Body of pancreas (tissue), 4 donors: ENCODE measurements around the gene SFTPB. TPM values are rescaled to one million over a fixed set of nuclear protein-coding genes. Genes with fewer than 3 reads are reported as not detected.

ENCODE experiments used
- ATAC-seq: fragments of 150-250 bp; one replicate; pipeline ENCODE4 v1.9.1; 2016
- DNase-seq, 4 donors: peaks; one replicate each; pipeline ENCODE4 v3.0.0-alpha.2; 2019
- H3K27ac ChIP-seq, 4 donors: fragments of 200-600 bp; sonication (generic); 1 replicate in 3 of 4; 2 replicates in 1 of 4; pipeline versions ENCODE4 v1.5.1 to v1.6.1; 2016 to 2019; ENCODE audit warnings: mild to moderate bottlenecking in 1 of 4, mixed read lengths in 1 of 4, moderate library complexity in 1 of 4
- H3K27me3 ChIP-seq, 2 donors: fragments of 200-600 bp; sonication (generic); one replicate each; pipeline ENCODE4 v1.6.0; 2016; ENCODE audit warnings: mild to moderate bottlenecking in 1 of 2
- H3K36me3 ChIP-seq, 2 donors: fragments of 200-600 bp; sonication (generic); replicated peaks in 1 of 2; 2 replicates each; pipeline ENCODE4 v1.5.1; 2016; ENCODE audit warnings: low read depth in 2 of 2; ENCODE audit not compliant: insufficient read depth in 1 of 2
- H3K4me1 ChIP-seq: fragments of 200-600 bp; sonication (generic); one replicate; pipeline ENCODE4 v1.6.0; 2016
- H3K4me3 ChIP-seq, 2 donors: fragments of 200-600 bp; sonication (generic); 1 replicate in 1 of 2; 2 replicates in 1 of 2; pipeline ENCODE4 v1.5.1; 2016 to 2019
- H3K9me3 ChIP-seq, 3 donors: fragments of 200-600 bp; sonication (generic); 1 replicate in 2 of 3; 2 replicates in 1 of 3; pipeline ENCODE4 v1.5.1; 2016
- CTCF ChIP-seq, 7 experiments: fragments of 450-650 bp in 4 of 7; fragments of 200-600 bp in 3 of 7; sonication (generic) in 3 of 7; IDR thresholded peaks; one replicate each; pipeline ENCODE4 v1.5.1; 2016 to 2019; ENCODE audit warnings: antibody characterized with exemption in 7 of 7
- POLR2A ChIP-seq, 3 donors: fragments of 450-650 bp; IDR thresholded peaks; one replicate each; pipeline ENCODE4 v1.6.1; 2016; ENCODE audit warnings: antibody characterized with exemption in 3 of 3, mild to moderate bottlenecking in 2 of 3
- WGBS, 2 donors: methylation state at CpG; one replicate each; pipeline ENCODE4 v1.1.5; 2017; 5-methylcytosine and 5-hydroxymethylcytosine counted together
- intact Hi-C: fragments of 100-400 bp; cut with DNase I; formaldehyde crosslinking; loops from one replicate; pipeline ENCODE4 v1.15.1; 2023
- total RNA-seq, 2 donors: library from RNA; depleted of rRNA; stranded (reverse); fragments of >200 nt; gene quantifications; one replicate each; pipeline ENCODE4 v1.1.0, GENCODE V29; 2016

Gene SFTPB
- total RNA-seq, 2 donors from 2014 or later = not detected

GRCh38 chr2:85646166-85646565, 21.8 kb downstream of the SFTPB start:
- WGBS, 2 donors = 86 to 93% methylated on average over 2 of the region's 2 CpGs
- TF ChIP-seq CTCF (IDR thresholded peaks at IDR 0.05) = no peak
- TF ChIP-seq POLR2A (IDR thresholded peaks at IDR 0.05) = no peak
- DNase-seq (no peak), ATAC-seq (no peak)
- no peaks in the 10 kb centered on the region for H3K27me3 ChIP-seq
- H3K27ac ChIP-seq = no peak overlapping the region
- no peaks in the 10 kb centered on the region for H3K9me3 ChIP-seq
- intact Hi-C loops = no loop called here
- H3K4me1 ChIP-seq = peaks cover 8% of the 10 kb centered on the region
- peaks cover 19 to 65% of the 10 kb centered on the region in 2 donors for H3K36me3 ChIP-seq
- H3K4me3 ChIP-seq = no peak overlapping the region

GRCh38 chr2:85644909-85645308, 23.1 kb downstream of the SFTPB start:
- no peak for ATAC-seq
- intact Hi-C loops = no loop called here
- Histone ChIP-seq H3K27ac (no peak overlapping the region), H3K9me3 (no peaks in the 10 kb centered on the region), H3K4me1 (no peaks in the 10 kb centered on the region), H3K27me3 (no peaks in the 10 kb centered on the region), H3K4me3 (no peak overlapping the region), H3K36me3 (peaks cover 19 to 71% of the 10 kb centered on the region in 2 donors)
- 91 to 95% methylated on average over 8 of the region's 8 CpGs for WGBS, 2 donors
- no peak for DNase-seq
- no peak for TF ChIP-seq POLR2A (IDR thresholded peaks at IDR 0.05)
- TF ChIP-seq CTCF (IDR thresholded peaks at IDR 0.05) = no peak

GRCh38 chr2:85642725-85643124, 25.3 kb downstream of the SFTPB start:
- Histone ChIP-seq H3K27me3 (no peaks in the 10 kb centered on the region), H3K4me3 (no peak overlapping the region), H3K36me3 (peaks cover 4 to 64% of the 10 kb centered on the region in 2 donors), H3K27ac (no peak overlapping the region), H3K4me1 (no peaks in the 10 kb centered on the region), H3K9me3 (no peaks in the 10 kb centered on the region)
- 66 to 69% methylated on average over 3 of the region's 3 CpGs for WGBS, 2 donors
- DNase-seq (no peak), ATAC-seq (no peak)
- intact Hi-C loops = no loop called here
- TF ChIP-seq CTCF (IDR thresholded peaks at IDR 0.05) = no peak
- no peak for TF ChIP-seq POLR2A (IDR thresholded peaks at IDR 0.05)

- 45 to 47% methylated on average over 4 of the region's 4 CpGs for WGBS, 2 donors
- no peak overlapping the region for H3K4me3 ChIP-seq
- ATAC-seq = no peak
- intact Hi-C loops = no loop called here
- H3K9me3 ChIP-seq = no peaks in the 10 kb centered on the region
- no peaks in the 10 kb centered on the region for H3K27me3 ChIP-seq
- peaks cover 9 to 48% of the 10 kb centered on the region in 2 donors for H3K36me3 ChIP-seq
- TF ChIP-seq POLR2A (IDR thresholded peaks at IDR 0.05) (no peak), CTCF (IDR thresholded peaks at IDR 0.05) (no peak)
- no peaks in the 10 kb centered on the region for H3K4me1 ChIP-seq
- no peak for DNase-seq
- no peak overlapping the region for H3K27ac ChIP-seq
Observed at GRCh38 chr2:85635636-85636035, 32.4 kb downstream of the SFTPB start.

- 82 to 92% methylated on average over 8 of the region's 8 CpGs for WGBS, 2 donors
- Histone ChIP-seq H3K9me3 (no peaks in the 10 kb centered on the region), H3K4me3 (no peak overlapping the region), H3K4me1 (no peaks in the 10 kb centered on the region), H3K36me3 (peaks cover 9 to 48% of the 10 kb centered on the region in 2 donors), H3K27me3 (no peaks in the 10 kb centered on the region), H3K27ac (no peak overlapping the region)
- no peak for DNase-seq
- intact Hi-C loops = no loop called here
- ATAC-seq = no peak
- no peak for TF ChIP-seq CTCF (IDR thresholded peaks at IDR 0.05)
- TF ChIP-seq POLR2A (IDR thresholded peaks at IDR 0.05) = no peak
Observed at GRCh38 chr2:85635011-85635410, 33.0 kb downstream of the SFTPB start.
